G401.6 (cell line): ENCODE results near the gene UGT1A9.
"Not testable (repeated sequence)": the region's sequence is repeated elsewhere in the genome, so short reads cannot be mapped to it uniquely, and the experiment has no call there.

Source experiments
- FAIRE-seq: peaks from 2 replicates; lab custom pipeline; 2012; peaks lifted over from hg19 to GRCh38; lab: Jason Lieb, UNC

Gene UGT1A9

GRCh38 chr2:233681521-233682099, 9.9 kb downstream of the UGT1A9 start, which contains the start of gene UGT1A7:
Gene UGT1A7, plus strand, starts transcription at chr2:233681901. Its CDS starts 37 bp downstream, at chr2:233681938.
- FAIRE-seq = no peak

- FAIRE-seq = peak; percentile 17
These were observed 12.9 kb downstream of the UGT1A9 start for GRCh38 chr2:233684640-233685039.

- no peak for FAIRE-seq
These were observed 15.2 kb downstream of the UGT1A9 start for GRCh38 chr2:233686928-233687327.

GRCh38 chr2:233688341-233688740, 16.6 kb downstream of the UGT1A9 start:
- FAIRE-seq = no peak

GRCh38 chr2:233689031-233689430, 17.3 kb downstream of the UGT1A9 start:
- no peak for FAIRE-seq

- no peak for FAIRE-seq
These were observed 17.8 kb downstream of the UGT1A9 start for GRCh38 chr2:233689501-233689900.

- no peak for FAIRE-seq
These were observed 18.7 kb downstream of the UGT1A9 start for GRCh38 chr2:233690444-233690843.

- FAIRE-seq = no peak
These were observed 20.0 kb downstream of the UGT1A9 start for GRCh38 chr2:233691443-233692433.

- FAIRE-seq = no peak
These were observed 20.9 kb downstream of the UGT1A9 start, which contains the start of gene UGT1A6 for GRCh38 chr2:233692648-233693047. Gene UGT1A6, plus strand, starts transcription at chr2:233692890. Its CDS starts 115 bp downstream, at chr2:233693005.

GRCh38 chr2:233693963-233694362, 22.3 kb downstream of the UGT1A9 start:
- no peak for FAIRE-seq

GRCh38 chr2:233698740-233699139, 27.0 kb downstream of the UGT1A9 start:
- no peak for FAIRE-seq

GRCh38 chr2:233699424-233700027, 27.8 kb downstream of the UGT1A9 start:
- no peak for FAIRE-seq

GRCh38 chr2:233700028-233700635, 28.4 kb downstream of the UGT1A9 start:
- FAIRE-seq = no peak

GRCh38 chr2:233700842-233701241, 29.1 kb downstream of the UGT1A9 start:
- FAIRE-seq = not testable (repeated sequence)

- no peak for FAIRE-seq
These were observed 30.5 kb downstream of the UGT1A9 start for GRCh38 chr2:233702238-233702637.

GRCh38 chr2:233705911-233706506, 34.3 kb downstream of the UGT1A9 start:
- FAIRE-seq = no peak

GRCh38 chr2:233706720-233707119, 35.0 kb downstream of the UGT1A9 start:
- FAIRE-seq = no peak

- FAIRE-seq = no peak
These were observed 36.4 kb downstream of the UGT1A9 start for GRCh38 chr2:233707940-233708644.

GRCh38 chr2:233708942-233709341, 37.2 kb downstream of the UGT1A9 start:
- FAIRE-seq = no peak

- no peak for FAIRE-seq
These were observed 39.8 kb downstream of the UGT1A9 start for GRCh38 chr2:233711312-233712008.
